Cardiac septum (tissue), 1 donor: Measurements from ENCODE around the gene MBP. TPM values are rescaled to one million over a fixed set of nuclear protein-coding genes. Genes with fewer than 3 reads are reported as not detected.
"Not testable (repeated sequence)": the region's sequence is repeated elsewhere in the genome, so short reads cannot be mapped to it uniquely, and the experiment has no call there.

Experiments used
- DNase-seq: peaks from one replicate; pipeline ENCODE4 v3.0.0-alpha.2; 2020; ENCODE audit warnings: low spot score
- intact Hi-C: fragments of 100-400 bp; cut with DNase I; formaldehyde crosslinking; loops from one replicate; pipeline ENCODE4 v1.14.0; 2022
- total RNA-seq: library from RNA; stranded (reverse); fragmentation: NEBNext Ultra II Directional; extraction: Animal tissue kit (Norgen Biotek cat#: 25700); gene quantifications from one replicate; pipeline ENCODE4 v1.2.1, GENCODE V29; 2021
- donor health status: DM: no; HTN: no; CAD: no.

Gene MBP
- total RNA-seq, 1 donor from 2014 or later: 37.7 TPM

GRCh38 chr18:76977684-76978232, 154.8 kb downstream of the MBP start:
- intact Hi-C loops: no loop called here
- no peak for DNase-seq

- intact Hi-C loops: no loop called here
- DNase-seq: no peak
Measured at GRCh38 chr18:76977108-76977621, 155.4 kb downstream of the MBP start.

- intact Hi-C loops: no loop called here
- DNase-seq: no peak
Measured at GRCh38 chr18:76975577-76976110, 156.9 kb downstream of the MBP start.

- DNase-seq: no peak
- intact Hi-C loops: no loop called here
Measured at GRCh38 chr18:76974386-76974785, 158.2 kb downstream of the MBP start.

- intact Hi-C loops: no loop called here
- DNase-seq: no peak
Measured at GRCh38 chr18:76973520-76974266, 158.9 kb downstream of the MBP start.

- intact Hi-C loops: no loop called here
- no peak for DNase-seq
Measured at GRCh38 chr18:76972846-76973519, 159.6 kb downstream of the MBP start.

GRCh38 chr18:76972241-76972640, 160.3 kb downstream of the MBP start:
- no peak for DNase-seq
- intact Hi-C loops: no loop called here

GRCh38 chr18:76970770-76971559, 161.6 kb downstream of the MBP start:
- intact Hi-C loops: no loop called here

GRCh38 chr18:76967721-76968472, 164.7 kb downstream of the MBP start:
- no peak for DNase-seq
- intact Hi-C loops: no loop called here

More at GRCh38 chr18:76970770-76971559, 161.6 kb downstream of the MBP start:
- DNase-seq: no peak

- DNase-seq, intact Hi-C loops: not testable (repeated sequence)
Measured at GRCh38 chr18:76967299-76967698, 165.3 kb downstream of the MBP start.

GRCh38 chr18:76965555-76966151, 166.9 kb downstream of the MBP start:
- intact Hi-C loops, DNase-seq: not testable (repeated sequence)

GRCh38 chr18:76963936-76964335, 168.6 kb downstream of the MBP start:
- intact Hi-C loops: no loop called here
- DNase-seq: no peak

- intact Hi-C loops: no loop called here
- no peak for DNase-seq
Measured at GRCh38 chr18:76962851-76963250, 169.7 kb downstream of the MBP start.

GRCh38 chr18:76960528-76961035, 172.0 kb downstream of the MBP start:
- intact Hi-C loops: no loop called here
- no peak for DNase-seq

- intact Hi-C loops: no loop called here
- no peak for DNase-seq
Measured at GRCh38 chr18:76959605-76960004, 173.0 kb downstream of the MBP start.

- intact Hi-C loops: no loop called here
Measured at GRCh38 chr18:76958692-76959341, 173.8 kb downstream of the MBP start.

GRCh38 chr18:76957384-76958355, 174.9 kb downstream of the MBP start:
- intact Hi-C loops: no loop called here
- DNase-seq: no peak

More at GRCh38 chr18:76958692-76959341, 173.8 kb downstream of the MBP start:
- DNase-seq: no peak
